Stomach (tissue), 9 donors: Measurements from ENCODE around the gene WSCD1. TPM values are rescaled to one million over a fixed set of nuclear protein-coding genes. Genes with fewer than 3 reads are reported as not detected.
A peak's percentile ranks its signal among the peaks of the same experiment; 100 is the strongest.

Source experiments
- DNase-seq, 2 donors: peaks; one replicate each; pipeline versions ENCODE4 v3.0.0 to v3.0.0-alpha.2; 2013 to 2019
- H3K27ac ChIP-seq, 5 donors: fragments of 200-600 bp in 4 of 5; sonication (generic) in 4 of 5; one replicate each; pipeline ENCODE4 v1.5.1; 2013 to 2019; ENCODE audit warnings: mild to moderate bottlenecking in 1 of 5, moderate library complexity in 1 of 5
- H3K27me3 ChIP-seq, 3 donors: fragments of 200-600 bp; sonication (generic); one replicate each; pipeline ENCODE4 v1.5.1; 2017 to 2019; ENCODE audit warnings: mixed run types in 1 of 3
- H3K36me3 ChIP-seq, 4 donors: fragments of 200-600 bp; sonication (generic); 1 replicate in 3 of 4; 2 replicates in 1 of 4; pipeline ENCODE4 v1.5.1; 2016 to 2019
- H3K4me1 ChIP-seq, 4 donors: fragments of 200-600 bp; sonication (generic); one replicate each; pipeline ENCODE4 v1.5.1; 2016 to 2019
- H3K4me3 ChIP-seq, 4 donors: fragments of 200-600 bp; sonication (generic) in 3 of 4; one replicate each; pipeline ENCODE4 v1.5.1; 2016 to 2019; ENCODE audit warnings: mild to moderate bottlenecking in 1 of 4
- H3K9me3 ChIP-seq, 4 donors: fragments of 200-600 bp; sonication (generic); one replicate each; pipeline ENCODE4 v1.5.1; 2016 to 2019
- CTCF ChIP-seq, 7 experiments: fragments of 450-650 bp in 4 of 7; fragments of 200-600 bp in 3 of 7; sonication (generic) in 3 of 7; IDR thresholded peaks; one replicate each; pipeline ENCODE4 v1.5.1; 2016 to 2019; ENCODE audit warnings: antibody characterized with exemption in 7 of 7, control low read depth in 2 of 7, mild to moderate bottlenecking in 1 of 7
- EP300 ChIP-seq: sonication (generic); formaldehyde crosslinking; IDR thresholded peaks from one replicate; pipeline ENCODE4 v1.6.1; 2017; ENCODE audit warnings: antibody characterized with exemption
- POLR2A ChIP-seq, 4 donors: fragments of 450-650 bp; IDR thresholded peaks; one replicate each; pipeline ENCODE4 v1.6.1; 2016; ENCODE audit warnings: antibody characterized with exemption in 4 of 4, control low read depth in 2 of 4, mild to moderate bottlenecking in 1 of 4, moderate library complexity in 1 of 4
- POLR2AphosphoS5 ChIP-seq, 3 donors: sonication (generic); formaldehyde crosslinking; IDR thresholded peaks; one replicate each; pipeline ENCODE4 v1.6.1; 2016; ENCODE audit warnings: antibody characterized with exemption in 3 of 3
- WGBS, 5 donors: extraction: QIAGEN DNeasy Blood & Tissue Kit in 3 of 5; methylation state at CpG; one replicate each; pipeline versions ENCODE4 v1.1.5 to v1.1.7; 2013 to 2018; 5-methylcytosine and 5-hydroxymethylcytosine counted together
- intact Hi-C: fragments of 100-400 bp; cut with DNase I; formaldehyde crosslinking; loops from one replicate; pipeline ENCODE4 v1.15.1; 2023; ENCODE audit warnings: low total_unique reads
- polyA plus RNA-seq, 3 donors: library from polyadenylated mRNA; stranded (reverse); fragments of 200-250 nt; gene quantifications; one replicate each; pipeline ENCODE4 v1.2.3, GENCODE V29; 2013
- total RNA-seq, 5 donors: library from RNA; depleted of rRNA; stranded (reverse); fragments of >200 nt; gene quantifications; one replicate each; pipeline versions ENCODE4 v1.1.0 to v1.2.3, GENCODE V29; 2014 to 2016
- donor health status: healthy with polysubstance abuse.
- donor health status: Bipolar disorder and iron deficiency.
- donor health status: healthy.

WSCD1 gene
- total and polyA plus RNA-seq, 8 donors, result 0.58 to 32.7 (median 1.2) TPM

- peaks cover 0 to 50% (median 0%) of the 10 kb centered on the region in 3 donors for H3K27me3 ChIP-seq
- H3K4me3 ChIP-seq, result no peak overlapping the region
- no peaks in the 10 kb centered on the region for H3K36me3 ChIP-seq
- no peaks in the 10 kb centered on the region for H3K9me3 ChIP-seq
- no peak for DNase-seq
- TF ChIP-seq CTCF (IDR thresholded peaks at IDR 0.05), result no peak
- TF ChIP-seq POLR2A (IDR thresholded peaks at IDR 0.05), result no peak
- TF ChIP-seq POLR2AphosphoS5 (IDR thresholded peaks at IDR 0.05), result no peak
- TF ChIP-seq EP300, result no peak
- intact Hi-C loops, result no loop called here
- 74 to 82% (median 76%) methylated on average over 24 of the region's 24 CpGs for WGBS, 5 donors
- no peaks in the 10 kb centered on the region for H3K4me1 ChIP-seq
- H3K27ac ChIP-seq, result no peak overlapping the region
Observed at GRCh38 chr17:6160911-6161855, 91.0 kb downstream of the WSCD1 start.

GRCh38 chr17:6162216-6162615, 92.0 kb downstream of the WSCD1 start:
- H3K27ac ChIP-seq, result no peak overlapping the region
- H3K9me3 ChIP-seq, result no peaks in the 10 kb centered on the region
- TF ChIP-seq POLR2AphosphoS5 (IDR thresholded peaks at IDR 0.05) (no peak), CTCF (IDR thresholded peaks at IDR 0.05) (no peak), POLR2A (IDR thresholded peaks at IDR 0.05) (no peak), EP300 (no peak)
- intact Hi-C loops, result no loop called here
- H3K4me3 ChIP-seq, result no peak overlapping the region
- DNase-seq, result no peak
- H3K27me3 ChIP-seq, result peaks cover 0 to 57% (median 0%) of the 10 kb centered on the region in 3 donors
- H3K36me3 ChIP-seq, result no peaks in the 10 kb centered on the region
- 43 to 55% (median 45%) methylated on average over 4 of the region's 4 CpGs for WGBS, 5 donors
- H3K4me1 ChIP-seq, result peaks cover 0 to under 1% (median 0%) of the 10 kb centered on the region in 4 donors

- H3K27ac ChIP-seq, result no peak overlapping the region
- peaks cover 0 to 8% (median 0%) of the 10 kb centered on the region in 4 donors for H3K4me1 ChIP-seq
- no peaks in the 10 kb centered on the region for H3K9me3 ChIP-seq
- WGBS, 5 donors, result 45 to 64% (median 51%) methylated on average over 9 of the region's 9 CpGs
- no peak overlapping the region for H3K4me3 ChIP-seq
- no peak for DNase-seq
- peaks cover 0 to 57% (median 0%) of the 10 kb centered on the region in 3 donors for H3K27me3 ChIP-seq
- intact Hi-C loops, result no loop called here
- TF ChIP-seq POLR2A (IDR thresholded peaks at IDR 0.05), result no peak
- H3K36me3 ChIP-seq, result no peaks in the 10 kb centered on the region
Observed at GRCh38 chr17:6162892-6163291, 92.7 kb downstream of the WSCD1 start.

- Histone ChIP-seq H3K27ac (no peak overlapping the region), H3K27me3 (peaks cover 0 to 52% (median 0%) of the 10 kb centered on the region in 3 donors), H3K36me3 (no peaks in the 10 kb centered on the region), H3K4me1 (peaks cover 0 to 9% (median 0%) of the 10 kb centered on the region in 4 donors), H3K4me3 (no peak overlapping the region), H3K9me3 (no peaks in the 10 kb centered on the region)
- no peak for TF ChIP-seq EP300
- no peak for TF ChIP-seq POLR2AphosphoS5 (IDR thresholded peaks at IDR 0.05)
- no peak for TF ChIP-seq CTCF (IDR thresholded peaks at IDR 0.05)
- no peak for TF ChIP-seq POLR2A (IDR thresholded peaks at IDR 0.05)
- peak in 1 of 2 donors; percentile 15 for DNase-seq
- 58 to 78% (median 69%) methylated on average over 6 of the region's 6 CpGs for WGBS, 5 donors
- intact Hi-C loops, result no loop called here
Observed at GRCh38 chr17:6163612-6164333, 93.6 kb downstream of the WSCD1 start.
